HL-60 (cell line): Measurements from ENCODE around the gene STXBP1.

Experiments used
- DNase-seq, 2 experiments: peaks; one replicate each; pipeline ENCODE4 v3.0.0-alpha.2; 2010 to 2020; ENCODE audit warnings: low read depth in 1 of 2, low spot score in 1 of 2
- H3K27ac ChIP-seq: fragments of 250-450 bp; sonication (Bioruptor Pico); replicated peaks from 2 replicates; pipeline ENCODE4 v1.5.1; 2020; ENCODE audit warnings: mild to moderate bottlenecking, moderate library complexity
- H3K27me3 ChIP-seq: fragments of 250-450 bp; sonication (Bioruptor Pico); 2 replicates; pipeline ENCODE4 v1.5.1; 2021; ENCODE audit warnings: mild to moderate bottlenecking, moderate library complexity; ENCODE audit not compliant: insufficient read depth, poor library complexity, severe bottlenecking
- H3K4me3 ChIP-seq: replicated peaks from 2 replicates; pipeline ENCODE4 v1.5.1; 2011; ENCODE audit warnings: mild to moderate bottlenecking, control low read depth, low read length; ENCODE audit not compliant: insufficient read depth
- CTCF ChIP-seq: IDR thresholded peaks from one replicate; pipeline ENCODE4 v1.5.1; 2011; ENCODE audit warnings: low read length, control low read depth, inconsistent platforms; ENCODE audit not compliant: insufficient read depth
- GABPA ChIP-seq: IDR thresholded peaks from 2 replicates; pipeline ENCODE4 v1.6.1; 2012; ENCODE audit warnings: low read depth
- POLR2AphosphoS5 ChIP-seq: IDR thresholded peaks from 2 replicates; pipeline ENCODE4 v1.6.1; 2012; ENCODE audit warnings: low read depth
- SPI1 ChIP-seq: IDR thresholded peaks from 2 replicates; pipeline ENCODE4 v1.6.1; 2012; ENCODE audit warnings: low read depth, mild to moderate bottlenecking, borderline replicate concordance
- TF ChIP-seq, protein P1 (sequence below): IDR thresholded peaks from 2 replicates; pipeline ENCODE4 v1.6.1; 2012; ENCODE audit warnings: low read depth; ENCODE audit not compliant: insufficient replicate concordance

The STXBP1 gene

DNA sequence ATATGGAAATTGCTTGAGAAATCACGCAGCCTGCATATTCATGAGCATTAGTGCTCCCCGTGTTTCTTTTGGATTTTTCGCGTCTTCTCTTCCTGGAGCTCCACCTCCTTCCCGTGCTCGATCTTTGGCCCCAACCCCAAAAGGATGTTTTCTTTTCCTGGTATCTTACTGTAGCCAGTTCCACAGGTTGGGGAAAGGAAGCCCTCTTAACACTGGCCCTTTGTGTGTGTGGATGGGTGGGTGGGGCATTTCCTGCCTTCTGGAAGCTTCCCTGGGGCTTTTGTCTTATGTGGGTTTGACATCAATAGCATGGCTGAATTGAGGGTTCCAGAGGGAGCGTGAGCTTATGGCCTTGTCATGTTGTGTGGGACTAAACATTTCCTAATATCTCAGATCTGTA lies 21.9 kb downstream of the STXBP1 start:
- no peak for TF ChIP-seq CTCF
- Histone ChIP-seq H3K27ac (no peak overlapping the region), H3K27me3 (no peaks in the 10 kb centered on the region), H3K4me3 (no peak overlapping the region)
- DNase-seq, result no peak

- no peak for DNase-seq
- H3K27me3 ChIP-seq, result no peaks in the 10 kb centered on the region
- no peak overlapping the region for H3K4me3 ChIP-seq
- no peak overlapping the region for H3K27ac ChIP-seq
- TF ChIP-seq CTCF, result no peak
- TF ChIP-seq, protein P1, sequence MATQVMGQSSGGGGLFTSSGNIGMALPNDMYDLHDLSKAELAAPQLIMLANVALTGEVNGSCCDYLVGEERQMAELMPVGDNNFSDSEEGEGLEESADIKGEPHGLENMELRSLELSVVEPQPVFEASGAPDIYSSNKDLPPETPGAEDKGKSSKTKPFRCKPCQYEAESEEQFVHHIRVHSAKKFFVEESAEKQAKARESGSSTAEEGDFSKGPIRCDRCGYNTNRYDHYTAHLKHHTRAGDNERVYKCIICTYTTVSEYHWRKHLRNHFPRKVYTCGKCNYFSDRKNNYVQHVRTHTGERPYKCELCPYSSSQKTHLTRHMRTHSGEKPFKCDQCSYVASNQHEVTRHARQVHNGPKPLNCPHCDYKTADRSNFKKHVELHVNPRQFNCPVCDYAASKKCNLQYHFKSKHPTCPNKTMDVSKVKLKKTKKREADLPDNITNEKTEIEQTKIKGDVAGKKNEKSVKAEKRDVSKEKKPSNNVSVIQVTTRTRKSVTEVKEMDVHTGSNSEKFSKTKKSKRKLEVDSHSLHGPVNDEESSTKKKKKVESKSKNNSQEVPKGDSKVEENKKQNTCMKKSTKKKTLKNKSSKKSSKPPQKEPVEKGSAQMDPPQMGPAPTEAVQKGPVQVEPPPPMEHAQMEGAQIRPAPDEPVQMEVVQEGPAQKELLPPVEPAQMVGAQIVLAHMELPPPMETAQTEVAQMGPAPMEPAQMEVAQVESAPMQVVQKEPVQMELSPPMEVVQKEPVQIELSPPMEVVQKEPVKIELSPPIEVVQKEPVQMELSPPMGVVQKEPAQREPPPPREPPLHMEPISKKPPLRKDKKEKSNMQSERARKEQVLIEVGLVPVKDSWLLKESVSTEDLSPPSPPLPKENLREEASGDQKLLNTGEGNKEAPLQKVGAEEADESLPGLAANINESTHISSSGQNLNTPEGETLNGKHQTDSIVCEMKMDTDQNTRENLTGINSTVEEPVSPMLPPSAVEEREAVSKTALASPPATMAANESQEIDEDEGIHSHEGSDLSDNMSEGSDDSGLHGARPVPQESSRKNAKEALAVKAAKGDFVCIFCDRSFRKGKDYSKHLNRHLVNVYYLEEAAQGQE, result no peak
- no peak for TF ChIP-seq POLR2AphosphoS5
- no peak for TF ChIP-seq GABPA
- TF ChIP-seq SPI1, result no peak
These were observed 22.6 kb downstream of the STXBP1 start for GRCh38 chr9:127634698-127635097.

GRCh38 chr9:127635201-127635735 lies 23.2 kb downstream of the STXBP1 start:
- H3K27me3 ChIP-seq, result no peaks in the 10 kb centered on the region
- no peak for DNase-seq
- H3K27ac ChIP-seq, result no peak overlapping the region
- TF ChIP-seq GABPA (no peak), POLR2AphosphoS5 (no peak), CTCF (no peak), SPI1 (no peak)
- TF ChIP-seq, protein P1, result no peak
- H3K4me3 ChIP-seq, result no peak overlapping the region

- TF ChIP-seq SPI1 (no peak), GABPA (no peak), POLR2AphosphoS5 (no peak), CTCF (no peak)
- TF ChIP-seq, protein P1, result no peak
- Histone ChIP-seq H3K27me3 (no peaks in the 10 kb centered on the region), H3K27ac (no peak overlapping the region), H3K4me3 (no peak overlapping the region)
- DNase-seq, result no peak
These were observed 25.3 kb downstream of the STXBP1 start for GRCh38 chr9:127637322-127637847.
